NB4 (cell line): Measurements from ENCODE around the gene ZNF773.

Experiments used
- DNase-seq: peaks from one replicate; pipeline ENCODE4 v3.0.0; 2010; ENCODE audit warnings: low read depth
- H3K4me3 ChIP-seq: one replicate; pipeline ENCODE4 v1.5.1; 2011; ENCODE audit warnings: mild to moderate bottlenecking, low read depth, low read length, moderate library complexity
- MYC ChIP-seq: IDR thresholded peaks from 2 replicates; pipeline ENCODE4 v1.6.1; 2011; ENCODE audit warnings: low read depth, low read length
- POLR2A ChIP-seq: IDR thresholded peaks from 2 replicates; pipeline ENCODE4 v1.6.1; 2011; ENCODE audit warnings: mild to moderate bottlenecking; ENCODE audit not compliant: insufficient read length; ENCODE audit errors: extremely low read depth
- TF ChIP-seq, protein P1 (sequence below): IDR thresholded peaks from 2 replicates; pipeline ENCODE4 v1.6.1; 2011; ENCODE audit warnings: low read depth, low read length
- TF ChIP-seq, protein P2 (sequence below): IDR thresholded peaks from one replicate; pipeline ENCODE4 v1.5.1; 2012; ENCODE audit warnings: low read depth, low read length

Gene ZNF773

DNA sequence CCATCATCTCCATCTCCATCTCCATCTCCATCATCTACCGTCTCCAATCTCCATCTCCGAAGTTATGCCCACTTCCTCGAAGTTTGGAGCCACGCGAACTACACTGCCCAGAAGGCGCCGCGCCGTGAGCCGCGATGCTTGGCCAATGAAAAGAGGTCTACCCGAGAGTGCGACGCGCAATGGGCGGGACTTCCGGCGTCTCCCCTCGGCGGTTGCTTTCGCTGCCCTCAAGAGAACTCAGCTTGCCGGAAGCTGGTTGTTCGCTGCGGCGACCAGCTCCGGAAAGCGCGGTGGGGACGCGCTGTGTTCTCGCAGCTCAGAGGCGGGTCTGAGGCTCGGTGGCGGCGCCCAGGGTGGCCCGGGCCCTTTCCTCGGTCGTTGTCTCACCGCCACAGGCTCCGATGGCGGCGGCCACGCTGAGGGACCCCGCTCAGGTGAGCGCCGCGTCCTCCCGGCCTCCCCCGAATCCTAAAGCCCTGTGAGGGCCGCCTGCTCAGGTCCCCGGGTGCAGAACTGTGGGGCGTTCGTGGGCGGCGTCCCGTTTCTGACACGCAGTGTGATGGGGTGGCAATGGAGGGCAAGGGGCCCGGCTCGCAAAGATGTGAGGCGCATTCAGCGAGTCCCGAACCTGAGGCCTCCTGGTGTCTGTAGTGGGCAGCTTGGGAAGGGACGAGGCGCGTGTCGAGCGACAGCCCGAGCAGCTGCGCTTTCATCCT is at the start of gene ZNF773:
Gene ZNF773, plus strand, starts transcription at position 259 of the 716 bp plus-strand sequence. Its CDS starts 143 bp downstream, at position 402.
- TF ChIP-seq, protein P1, sequence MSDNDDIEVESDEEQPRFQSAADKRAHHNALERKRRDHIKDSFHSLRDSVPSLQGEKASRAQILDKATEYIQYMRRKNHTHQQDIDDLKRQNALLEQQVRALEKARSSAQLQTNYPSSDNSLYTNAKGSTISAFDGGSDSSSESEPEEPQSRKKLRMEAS = 0 out of 2 replicates have a peak, but pooled peaks have one; percentile 4
- TF ChIP-seq MYC (peak; percentile 33; the same call in 1 of the 2 replicates), POLR2A (peak; percentile 72)
- peak within 1 kb of the TSS; percentile 63 for H3K4me3 ChIP-seq
- peak; percentile 93 for DNase-seq

DNA sequence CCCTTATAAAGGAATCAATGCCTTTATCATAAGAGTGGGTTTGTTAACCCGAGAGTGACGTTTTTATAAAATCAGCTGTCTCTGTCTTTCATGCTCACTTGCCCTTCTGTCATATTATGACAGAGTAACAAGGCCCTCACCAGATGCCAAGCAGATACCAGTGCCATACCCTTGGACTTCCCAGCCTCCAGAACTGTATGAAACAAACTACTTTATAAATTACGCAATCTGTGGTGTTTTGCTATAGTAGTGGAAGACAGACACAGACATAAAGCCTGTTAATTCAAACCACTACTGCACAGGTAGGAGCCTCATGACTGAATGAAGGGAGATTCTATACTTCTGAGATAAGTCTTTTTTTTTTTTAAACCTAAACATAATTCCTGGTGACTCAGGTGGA is 47.4 kb upstream of the ZNF773 start:
- TF ChIP-seq, protein P2, sequence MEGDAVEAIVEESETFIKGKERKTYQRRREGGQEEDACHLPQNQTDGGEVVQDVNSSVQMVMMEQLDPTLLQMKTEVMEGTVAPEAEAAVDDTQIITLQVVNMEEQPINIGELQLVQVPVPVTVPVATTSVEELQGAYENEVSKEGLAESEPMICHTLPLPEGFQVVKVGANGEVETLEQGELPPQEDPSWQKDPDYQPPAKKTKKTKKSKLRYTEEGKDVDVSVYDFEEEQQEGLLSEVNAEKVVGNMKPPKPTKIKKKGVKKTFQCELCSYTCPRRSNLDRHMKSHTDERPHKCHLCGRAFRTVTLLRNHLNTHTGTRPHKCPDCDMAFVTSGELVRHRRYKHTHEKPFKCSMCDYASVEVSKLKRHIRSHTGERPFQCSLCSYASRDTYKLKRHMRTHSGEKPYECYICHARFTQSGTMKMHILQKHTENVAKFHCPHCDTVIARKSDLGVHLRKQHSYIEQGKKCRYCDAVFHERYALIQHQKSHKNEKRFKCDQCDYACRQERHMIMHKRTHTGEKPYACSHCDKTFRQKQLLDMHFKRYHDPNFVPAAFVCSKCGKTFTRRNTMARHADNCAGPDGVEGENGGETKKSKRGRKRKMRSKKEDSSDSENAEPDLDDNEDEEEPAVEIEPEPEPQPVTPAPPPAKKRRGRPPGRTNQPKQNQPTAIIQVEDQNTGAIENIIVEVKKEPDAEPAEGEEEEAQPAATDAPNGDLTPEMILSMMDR = no peak
- TF ChIP-seq, protein P1 = no peak
- TF ChIP-seq MYC = no peak
- no peak for TF ChIP-seq POLR2A
- no peak overlapping the region for H3K4me3 ChIP-seq
- DNase-seq = no peak

DNA sequence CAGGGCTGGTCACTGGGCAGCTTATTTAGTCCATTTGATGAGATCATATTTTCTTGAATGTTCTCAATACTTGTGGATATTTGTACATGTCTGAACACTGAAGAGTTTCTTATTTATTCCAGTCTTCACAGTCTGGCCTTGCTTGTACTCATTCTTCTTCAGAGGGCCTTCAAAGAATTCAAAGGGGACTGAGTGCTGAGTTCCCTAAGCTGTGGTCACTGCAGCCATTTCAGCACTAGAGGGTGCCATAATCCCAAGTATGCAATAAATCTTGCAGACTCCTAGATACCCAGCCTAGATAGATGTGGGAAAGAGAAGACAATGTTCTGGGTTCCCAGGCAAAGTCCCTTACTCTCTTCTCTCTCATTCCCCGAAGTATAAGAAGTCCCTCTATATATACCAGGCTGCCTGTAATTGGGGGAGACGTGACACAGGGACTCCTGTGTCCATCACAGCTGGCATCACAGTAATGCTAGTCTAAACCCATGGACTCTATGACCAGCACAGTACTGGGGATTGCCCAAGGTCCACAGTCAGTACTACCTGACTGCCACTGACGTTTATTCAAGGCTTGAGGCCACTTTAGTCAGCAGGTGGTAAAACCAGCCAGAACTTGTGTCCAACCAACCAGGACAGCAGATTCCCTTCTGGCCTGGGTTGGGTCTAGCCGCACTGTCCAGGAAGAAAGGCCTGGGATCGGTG is 33.9 kb upstream of the ZNF773 start:
- DNase-seq = peak; percentile 62
- no peak for TF ChIP-seq MYC
- no peak for TF ChIP-seq POLR2A
- TF ChIP-seq, protein P2 = peak; percentile 55
- TF ChIP-seq, protein P1 = no peak
- H3K4me3 ChIP-seq = no peak overlapping the region

DNA sequence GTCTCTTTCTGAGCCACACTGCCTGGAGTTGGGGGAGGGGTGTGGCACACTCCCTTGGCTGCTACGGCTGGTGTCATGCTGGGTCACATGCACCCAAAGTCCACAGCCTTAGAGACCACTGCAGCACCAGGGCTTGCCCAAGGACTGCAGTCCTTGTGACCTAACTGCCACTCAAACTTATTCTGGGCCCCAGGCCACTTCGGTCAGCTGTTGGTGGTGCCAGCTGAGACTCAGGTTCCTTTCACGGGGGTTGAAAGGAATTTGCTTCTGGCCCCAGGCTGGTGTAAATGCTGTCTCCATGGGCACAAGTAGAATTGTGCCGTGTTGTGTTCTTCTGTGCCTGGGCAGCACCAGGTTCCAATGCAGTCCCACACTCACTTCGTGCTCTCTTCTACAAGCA is 33.2 kb upstream of the ZNF773 start:
- TF ChIP-seq, protein P2 = no peak
- TF ChIP-seq POLR2A (no peak), MYC (no peak)
- TF ChIP-seq, protein P1 = no peak
- no peak for DNase-seq
- no peak overlapping the region for H3K4me3 ChIP-seq

DNA sequence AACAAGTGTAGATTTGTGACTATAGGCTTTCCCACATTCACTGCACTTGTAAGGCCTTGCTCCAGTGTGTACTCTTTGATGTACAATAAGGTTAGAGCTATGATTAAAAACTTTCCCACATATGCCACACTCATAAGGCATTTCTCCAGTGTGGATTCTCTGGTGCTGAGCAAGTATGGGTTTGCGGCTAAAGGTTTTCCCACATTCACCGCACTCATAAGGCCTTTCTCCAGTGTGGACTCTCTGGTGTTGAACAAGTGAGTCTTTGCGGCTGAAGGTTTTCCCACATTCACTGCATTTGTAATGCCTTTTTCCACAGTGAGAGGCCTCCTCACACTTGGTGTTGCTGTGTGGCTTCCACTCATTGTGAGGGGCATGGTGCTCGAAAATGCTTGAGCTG is 26.1 kb upstream of the ZNF773 start:
- no peak overlapping the region for H3K4me3 ChIP-seq
- no peak for TF ChIP-seq POLR2A
- TF ChIP-seq, protein P2 = no peak
- TF ChIP-seq MYC = no peak
- TF ChIP-seq, protein P1 = no peak
- peak; percentile 10 for DNase-seq
